Caco-2 (cell line): ENCODE data around the gene SEMA4B. TPM values are rescaled to one million over a fixed set of nuclear protein-coding genes. Genes with fewer than 3 reads are reported as not detected.
"Not testable (repeated sequence)": the region's sequence is repeated elsewhere in the genome, so short reads cannot be mapped to it uniquely, and the experiment has no call there.

ENCODE experiments used
- BruUV-seq: library from RNA; stranded (reverse); fragments of 400-500 nt; replicated peaks from 2 replicates; lab custom pipeline; 2021; lab: Mats Ljungman, UMichigan
- CTCF ChIA-PET: fragments of 300-600 bp; sonication (Branson Sonifier 250); formaldehyde crosslinking; loops from one replicate; lab custom pipeline; 2022; ENCODE audit warnings: antibody characterized with exemption; lab: Charles Lee
- POLR2A ChIA-PET: fragments of 300-600 bp; sonication (Branson Sonifier 250); formaldehyde crosslinking; loops from one replicate; lab custom pipeline; 2022; ENCODE audit warnings: antibody characterized with exemption; lab: Charles Lee
- DNase-seq, 2 experiments: peaks; one replicate each; pipeline versions ENCODE4 v3.0.0 to v3.0.0-alpha.2; 2020 to 2022
- H3K27me3 ChIP-seq: replicated peaks from 2 replicates; pipeline ENCODE4 v1.6.0; 2011; ENCODE audit warnings: low read length; ENCODE audit not compliant: control insufficient read depth, insufficient read depth
- H3K36me3 ChIP-seq: 2 replicates; pipeline ENCODE4 v1.5.1; 2011; ENCODE audit warnings: low read length; ENCODE audit not compliant: control insufficient read depth, insufficient read depth
- H3K4me1 ChIP-seq: fragments of 250-450 bp; sonication (Bioruptor Pico); 2 replicates; pipeline ENCODE4 v1.5.1; 2020; ENCODE audit warnings: mild to moderate bottlenecking
- H3K4me3 ChIP-seq: 2 replicates; pipeline ENCODE4 v1.5.1; 2011; ENCODE audit warnings: low read depth, mild to moderate bottlenecking, control low read depth, low read length
- H3K9me3 ChIP-seq: fragments of 250-450 bp; sonication (Bioruptor Pico); 2 replicates; pipeline ENCODE4 v1.5.1; 2020; ENCODE audit warnings: mild to moderate bottlenecking, moderate library complexity
- H3K27ac Mint-ChIP-seq: one replicate; pipeline ENCODE4 v1.8.0; 2022; ENCODE audit warnings: mixed read lengths; ENCODE audit not compliant: unreplicated experiment
- H3K27me3 Mint-ChIP-seq: one replicate; pipeline ENCODE4 v1.8.0; 2022; ENCODE audit warnings: mixed read lengths; ENCODE audit not compliant: insufficient read depth, unreplicated experiment
- H3K36me3 Mint-ChIP-seq: one replicate; pipeline ENCODE4 v1.8.0; 2022; ENCODE audit warnings: mild to moderate bottlenecking, mixed read lengths; ENCODE audit not compliant: insufficient read depth, unreplicated experiment
- H3K4me1 Mint-ChIP-seq: one replicate; pipeline ENCODE4 v1.8.0; 2022; ENCODE audit warnings: low read depth, mixed read lengths; ENCODE audit not compliant: unreplicated experiment
- H3K4me3 Mint-ChIP-seq: one replicate; pipeline ENCODE4 v1.8.0; 2022; ENCODE audit warnings: mild to moderate bottlenecking, moderate library complexity, mixed read lengths; ENCODE audit not compliant: unreplicated experiment
- H3K9me3 Mint-ChIP-seq: one replicate; pipeline ENCODE4 v1.8.0; 2022; ENCODE audit warnings: mixed read lengths; ENCODE audit not compliant: unreplicated experiment
- intact Hi-C: fragments of 100-400 bp; cut with micrococcal nuclease; formaldehyde crosslinking; loops from one replicate; pipeline ENCODE4 v1.10.0; 2022; ENCODE audit not compliant: unreplicated experiment
- total RNA-seq: library from RNA; stranded (reverse); gene quantifications from 2 replicates; pipeline ENCODE4 v1.2.3, GENCODE V29; 2022
- TF ChIP-seq, protein P1 (sequence below), 2 experiments: fragments of 200-600 bp in 1 of 2; IDR thresholded peaks; 1 replicate in 1 of 2; 2 replicates in 1 of 2; pipeline versions ENCODE4 v1.5.1 to v1.8.0; 2011 to 2022; ENCODE audit warnings: antibody characterized with exemption in 1 of 2, control low read depth in 1 of 2, inconsistent platforms in 1 of 2, low read depth in 1 of 2, low read length in 1 of 2, mild to moderate bottlenecking in 1 of 2, moderate library complexity in 1 of 2; ENCODE audit not compliant: insufficient read depth in 1 of 2, severe bottlenecking in 1 of 2, unreplicated experiment in 1 of 2

Gene SEMA4B
- total RNA-seq, 1 experiment from 2014 or later: 13.9 TPM

GRCh38 chr15:90184786-90185704 is 16.1 kb upstream of the SEMA4B start:
- Mint-ChIP-seq H3K36me3 (peaks cover 6% of the 10 kb centered on the region), H3K9me3 (no peaks in the 10 kb centered on the region), H3K27ac (peak overlapping the region; percentile 69), H3K4me3 (peak overlapping the region; percentile 82), H3K27me3 (no peaks in the 10 kb centered on the region), H3K4me1 (no peaks in the 10 kb centered on the region)
- TF ChIP-seq, protein P1, sequence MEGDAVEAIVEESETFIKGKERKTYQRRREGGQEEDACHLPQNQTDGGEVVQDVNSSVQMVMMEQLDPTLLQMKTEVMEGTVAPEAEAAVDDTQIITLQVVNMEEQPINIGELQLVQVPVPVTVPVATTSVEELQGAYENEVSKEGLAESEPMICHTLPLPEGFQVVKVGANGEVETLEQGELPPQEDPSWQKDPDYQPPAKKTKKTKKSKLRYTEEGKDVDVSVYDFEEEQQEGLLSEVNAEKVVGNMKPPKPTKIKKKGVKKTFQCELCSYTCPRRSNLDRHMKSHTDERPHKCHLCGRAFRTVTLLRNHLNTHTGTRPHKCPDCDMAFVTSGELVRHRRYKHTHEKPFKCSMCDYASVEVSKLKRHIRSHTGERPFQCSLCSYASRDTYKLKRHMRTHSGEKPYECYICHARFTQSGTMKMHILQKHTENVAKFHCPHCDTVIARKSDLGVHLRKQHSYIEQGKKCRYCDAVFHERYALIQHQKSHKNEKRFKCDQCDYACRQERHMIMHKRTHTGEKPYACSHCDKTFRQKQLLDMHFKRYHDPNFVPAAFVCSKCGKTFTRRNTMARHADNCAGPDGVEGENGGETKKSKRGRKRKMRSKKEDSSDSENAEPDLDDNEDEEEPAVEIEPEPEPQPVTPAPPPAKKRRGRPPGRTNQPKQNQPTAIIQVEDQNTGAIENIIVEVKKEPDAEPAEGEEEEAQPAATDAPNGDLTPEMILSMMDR (IDR thresholded peaks at IDR 0.05; ENCODE audit: insufficient read depth in 1 of 2, low read depth in 1 of 2, low read length in 1 of 2, severe bottlenecking in 1 of 2, unreplicated experiment in 1 of 2): no peak
- peak overlapping the region; percentile 74 for H3K4me3 ChIP-seq
- DNase-seq: peak; percentile 65 to 67
- TSS peak; percentile 42 for BruUV-seq
- H3K9me3 ChIP-seq: no peaks in the 10 kb centered on the region
- no peaks in the 10 kb centered on the region for H3K36me3 ChIP-seq
- POLR2A ChIA-PET: no interaction called here
- intact Hi-C loops: no loop called here
- H3K4me1 ChIP-seq: peaks cover 11% of the 10 kb centered on the region
- CTCF ChIA-PET: no interaction called here
- no peaks in the 10 kb centered on the region for H3K27me3 ChIP-seq

DNA sequence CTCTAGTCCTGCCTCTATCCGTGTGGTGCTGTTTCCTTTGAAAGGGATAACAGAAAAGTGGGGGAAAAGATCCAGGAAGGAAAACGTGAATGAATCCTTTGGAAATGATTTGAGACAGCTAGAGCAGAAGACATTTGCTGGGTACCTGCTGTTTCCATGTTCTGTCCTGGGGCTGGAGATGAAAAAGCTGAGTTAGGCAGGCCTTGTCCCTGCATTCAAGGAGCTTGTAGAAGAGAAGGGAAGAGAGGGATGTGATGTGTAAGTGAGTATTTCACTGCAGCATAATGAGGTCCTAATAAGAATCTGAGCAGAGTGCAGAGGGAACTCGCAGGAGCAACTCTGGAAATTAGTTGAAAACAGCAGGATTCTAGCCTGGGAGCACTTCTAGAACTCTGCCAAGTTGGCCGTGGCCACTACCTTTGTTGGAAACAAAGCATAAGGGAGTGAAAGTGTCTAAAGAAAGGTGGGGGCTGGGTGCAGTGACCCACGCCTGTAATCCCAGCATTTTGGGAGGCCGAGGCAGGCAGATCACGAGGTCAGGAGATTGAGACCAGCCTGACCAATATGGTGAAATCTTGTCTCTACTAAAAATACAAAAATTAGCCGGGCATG is 13.8 kb upstream of the SEMA4B start:
- POLR2A ChIA-PET: no interaction called here
- peaks cover 11% of the 10 kb centered on the region for H3K4me1 ChIP-seq
- TF ChIP-seq, protein P1 (IDR thresholded peaks at IDR 0.05; ENCODE audit: insufficient read depth in 1 of 2, low read depth in 1 of 2, low read length in 1 of 2, severe bottlenecking in 1 of 2, unreplicated experiment in 1 of 2): no peak

DNA sequence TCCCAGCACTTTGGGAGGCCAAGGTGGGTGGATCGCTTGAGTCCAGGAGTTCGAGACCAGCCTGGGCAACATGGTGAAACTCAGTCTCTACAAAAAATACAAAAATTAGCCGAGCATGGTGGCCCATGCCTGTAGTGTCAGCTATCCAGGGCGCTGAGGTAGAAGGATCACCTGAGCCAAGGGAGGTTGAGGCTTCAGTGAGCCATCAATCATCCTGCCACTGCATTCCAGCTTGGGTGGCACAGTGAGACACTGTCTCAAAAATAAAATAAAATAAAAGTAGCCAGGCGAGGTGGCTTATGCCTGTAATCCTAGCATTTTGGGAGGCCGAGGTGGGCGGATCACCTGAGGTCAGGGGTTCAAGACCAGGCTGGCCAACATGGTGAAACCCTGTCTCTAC is 13.1 kb upstream of the SEMA4B start:
- POLR2A ChIA-PET, H3K4me3 ChIP-seq, CTCF ChIA-PET, H3K27me3 Mint-ChIP-seq, H3K27me3 ChIP-seq, DNase-seq, H3K9me3 Mint-ChIP-seq, H3K9me3 ChIP-seq, intact Hi-C loops, H3K36me3 ChIP-seq, H3K27ac Mint-ChIP-seq, BruUV-seq, H3K36me3 Mint-ChIP-seq, H3K4me3 Mint-ChIP-seq, H3K4me1 Mint-ChIP-seq: not testable (repeated sequence)
- H3K4me1 ChIP-seq: peaks cover 11% of the 10 kb centered on the region

More for the DNA sequence above, 13.8 kb upstream of the SEMA4B start:
- H3K4me1 Mint-ChIP-seq: no peaks in the 10 kb centered on the region
- CTCF ChIA-PET: no interaction called here
- no TSS peak for BruUV-seq
- no peaks in the 10 kb centered on the region for H3K27me3 Mint-ChIP-seq
- H3K36me3 Mint-ChIP-seq: peaks cover 6% of the 10 kb centered on the region
- intact Hi-C loops: no loop called here
- no peaks in the 10 kb centered on the region for H3K9me3 ChIP-seq
- no peaks in the 10 kb centered on the region for H3K36me3 ChIP-seq
- no peak overlapping the region for H3K4me3 ChIP-seq
- H3K27me3 ChIP-seq: no peaks in the 10 kb centered on the region
- no peak for DNase-seq
- no peaks in the 10 kb centered on the region for H3K9me3 Mint-ChIP-seq
- H3K27ac Mint-ChIP-seq: peak overlapping the region; percentile 4
- no peak overlapping the region for H3K4me3 Mint-ChIP-seq
